ENCODE results near the gene PGBD5.
A peak's percentile ranks its signal among the peaks of the same experiment; 100 is the strongest.

The PGBD5 gene

DNA sequence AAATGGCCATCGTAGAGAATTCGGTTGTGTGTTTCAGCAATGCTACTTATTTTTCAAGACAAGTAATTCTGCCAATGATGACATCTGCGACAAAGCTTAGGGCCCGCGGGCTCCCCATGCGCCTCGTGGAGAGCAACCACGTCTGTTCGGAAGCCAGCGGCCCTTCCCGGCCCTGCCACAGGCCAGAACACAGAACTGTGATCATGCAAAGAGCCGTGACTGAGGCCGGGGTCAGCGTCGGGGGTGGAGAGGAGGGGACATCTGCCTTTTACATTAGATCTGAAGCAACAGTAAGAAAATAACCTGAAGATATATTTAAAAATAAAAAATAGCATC is 103.7 kb downstream of the PGBD5 start:
- no peak for DNase-seq (ENCODE audit: low read depth)

DNA sequence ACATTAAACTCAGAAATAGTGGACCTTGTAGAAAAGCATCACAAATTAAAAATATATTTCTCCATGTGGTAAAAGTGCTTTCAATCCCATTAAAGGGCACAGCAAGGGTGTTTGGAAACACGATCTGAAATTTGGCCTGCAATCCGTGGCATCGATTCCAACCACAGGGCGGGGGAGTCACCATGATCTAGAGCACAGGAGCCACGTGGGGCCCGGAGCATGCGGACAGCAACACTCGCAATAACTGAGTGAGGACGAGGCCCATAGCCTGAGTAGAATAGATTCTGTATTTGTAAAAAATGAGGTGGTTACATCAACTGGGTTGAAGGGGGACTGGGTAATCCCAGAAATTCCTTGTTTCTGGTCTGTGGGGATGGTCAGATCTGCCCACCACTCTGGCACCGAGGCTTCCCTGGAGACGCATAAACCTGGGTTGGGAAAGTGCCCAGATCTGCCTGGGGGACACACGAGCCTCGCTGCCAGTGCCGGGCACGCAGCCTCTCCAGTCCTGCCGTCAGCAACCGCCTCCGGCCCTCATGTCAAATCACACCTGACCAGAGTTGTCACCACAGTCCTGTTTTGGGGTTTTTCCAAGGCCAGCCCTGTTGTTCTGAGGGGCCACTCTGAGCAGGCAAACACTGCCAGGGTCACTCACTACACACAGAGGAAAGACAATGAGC is 104.3 kb downstream of the PGBD5 start:
- DNase-seq (ENCODE audit: low read depth): no peak

DNA sequence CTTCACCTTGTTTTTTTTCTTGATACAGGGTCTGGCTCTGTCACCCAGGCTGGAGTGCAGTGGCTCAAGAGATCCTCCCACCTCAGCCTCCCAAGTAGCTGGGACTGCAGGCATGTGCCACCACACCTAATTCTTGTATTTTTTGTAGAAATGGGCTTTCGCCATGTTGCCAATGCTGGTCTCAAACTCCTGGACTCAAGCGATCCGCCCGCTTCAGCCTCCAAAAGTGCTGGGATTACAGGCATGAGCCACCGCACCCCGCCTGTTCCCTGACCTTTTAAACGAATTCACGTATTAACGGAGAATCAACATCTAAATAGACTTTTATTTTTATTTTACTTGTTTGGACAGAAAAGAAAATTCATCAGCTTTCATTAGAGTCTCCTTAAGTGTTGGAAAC is 104.8 kb downstream of the PGBD5 start:
- no peak for DNase-seq (ENCODE audit: low read depth)

DNA sequence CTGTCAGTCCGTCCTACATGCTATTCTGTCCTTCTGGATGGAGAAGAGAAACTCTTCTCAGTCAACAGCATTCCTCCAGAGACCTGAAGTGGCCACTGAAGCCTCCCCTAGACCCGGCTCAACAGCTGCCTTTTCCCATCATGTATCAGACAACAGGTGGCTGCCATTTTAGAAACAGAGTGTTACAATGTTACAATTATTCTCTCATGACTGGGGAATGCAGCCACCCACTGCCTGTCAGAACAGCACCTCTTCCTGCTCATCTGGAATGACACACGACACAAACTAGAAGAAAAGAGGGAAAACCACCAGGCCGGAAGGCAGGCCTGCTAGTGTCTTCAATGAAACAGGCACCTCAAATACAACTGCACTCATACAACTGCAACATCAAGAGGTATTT is 105.3 kb downstream of the PGBD5 start:
- DNase-seq (ENCODE audit: low read depth): no peak

DNA sequence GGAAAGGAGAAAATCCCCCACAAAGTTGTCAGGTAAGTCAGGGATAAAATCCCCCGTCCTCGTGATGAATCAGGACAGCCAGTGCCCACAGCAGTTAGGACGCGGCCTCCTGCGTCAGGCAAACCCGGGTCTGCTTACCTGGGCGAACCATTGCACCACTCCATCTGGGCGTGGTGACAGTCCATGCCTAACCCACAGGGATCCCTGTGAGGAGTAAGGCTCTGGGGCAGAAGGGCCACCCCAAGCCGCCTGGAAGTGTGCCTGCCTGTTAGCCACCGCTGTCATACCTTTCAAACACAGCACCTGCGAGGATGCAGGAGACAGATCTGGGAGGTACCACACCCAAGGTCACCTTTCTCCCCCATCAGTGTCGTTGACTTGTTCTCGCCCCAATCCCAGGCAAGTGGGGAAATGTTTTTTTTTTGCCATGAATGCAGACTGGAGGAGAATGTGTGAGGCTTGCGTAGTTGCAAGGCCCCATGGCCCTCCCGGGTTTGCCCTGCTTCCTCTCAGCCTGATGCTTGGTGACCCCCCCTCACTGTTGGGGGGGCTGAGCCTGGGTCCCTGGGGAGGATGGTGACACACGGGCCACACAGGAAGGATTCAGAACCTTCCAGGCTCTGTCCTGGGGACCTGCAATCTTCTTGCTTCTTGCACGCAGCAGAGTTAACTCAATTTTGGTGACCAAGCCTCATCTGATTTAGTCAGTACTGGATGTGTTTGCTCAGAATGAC is 107.0 kb downstream of the PGBD5 start:
- DNase-seq (ENCODE audit: low read depth): no peak

DNA sequence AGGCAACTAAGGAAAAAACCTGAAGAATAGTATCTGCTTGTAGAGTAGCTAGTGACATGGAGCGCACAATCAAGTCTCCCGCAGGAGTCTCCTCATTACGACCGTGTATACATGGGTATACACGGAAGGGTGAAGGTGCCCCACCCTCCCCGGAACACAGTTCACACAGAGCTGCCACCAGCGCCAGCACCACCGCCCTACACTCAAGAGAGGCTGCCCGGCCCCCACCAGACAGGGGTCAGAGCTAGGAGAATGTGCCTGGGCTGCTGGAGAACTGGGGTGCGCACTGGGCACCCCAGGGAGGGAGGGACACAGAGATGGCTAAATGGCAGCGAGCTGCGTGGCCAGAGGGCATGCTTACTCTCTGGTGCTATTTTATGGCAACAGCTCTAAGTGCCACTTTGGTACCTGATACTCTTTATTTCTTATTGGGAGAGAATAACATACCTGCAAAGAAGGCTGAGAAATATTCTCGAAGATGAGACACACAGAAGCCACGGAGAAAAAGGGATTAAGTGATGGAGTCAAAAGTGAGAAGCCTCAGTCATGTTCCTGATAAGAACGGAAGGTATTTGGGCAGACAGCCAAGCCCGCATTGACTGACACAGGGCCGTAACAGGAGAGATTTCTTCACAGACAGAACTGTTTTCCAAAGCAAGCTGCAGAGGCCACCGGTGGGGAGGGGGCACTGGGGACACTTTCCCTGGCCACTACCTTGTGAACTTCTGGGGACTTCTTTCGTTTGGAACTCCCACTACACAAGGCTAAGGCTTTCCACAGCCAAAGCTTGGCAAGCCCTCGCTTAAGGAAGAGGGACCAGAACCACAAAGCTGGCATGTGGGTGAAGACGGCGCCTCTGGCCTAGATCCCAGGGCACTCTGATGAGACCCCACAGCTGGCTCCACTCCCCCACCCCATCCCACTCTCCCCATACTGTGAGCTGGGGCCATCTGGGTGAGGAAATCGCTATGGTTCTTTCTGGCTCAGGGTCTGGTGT is 108.0 kb downstream of the PGBD5 start:
- DNase-seq (ENCODE audit: low read depth): no peak

DNA sequence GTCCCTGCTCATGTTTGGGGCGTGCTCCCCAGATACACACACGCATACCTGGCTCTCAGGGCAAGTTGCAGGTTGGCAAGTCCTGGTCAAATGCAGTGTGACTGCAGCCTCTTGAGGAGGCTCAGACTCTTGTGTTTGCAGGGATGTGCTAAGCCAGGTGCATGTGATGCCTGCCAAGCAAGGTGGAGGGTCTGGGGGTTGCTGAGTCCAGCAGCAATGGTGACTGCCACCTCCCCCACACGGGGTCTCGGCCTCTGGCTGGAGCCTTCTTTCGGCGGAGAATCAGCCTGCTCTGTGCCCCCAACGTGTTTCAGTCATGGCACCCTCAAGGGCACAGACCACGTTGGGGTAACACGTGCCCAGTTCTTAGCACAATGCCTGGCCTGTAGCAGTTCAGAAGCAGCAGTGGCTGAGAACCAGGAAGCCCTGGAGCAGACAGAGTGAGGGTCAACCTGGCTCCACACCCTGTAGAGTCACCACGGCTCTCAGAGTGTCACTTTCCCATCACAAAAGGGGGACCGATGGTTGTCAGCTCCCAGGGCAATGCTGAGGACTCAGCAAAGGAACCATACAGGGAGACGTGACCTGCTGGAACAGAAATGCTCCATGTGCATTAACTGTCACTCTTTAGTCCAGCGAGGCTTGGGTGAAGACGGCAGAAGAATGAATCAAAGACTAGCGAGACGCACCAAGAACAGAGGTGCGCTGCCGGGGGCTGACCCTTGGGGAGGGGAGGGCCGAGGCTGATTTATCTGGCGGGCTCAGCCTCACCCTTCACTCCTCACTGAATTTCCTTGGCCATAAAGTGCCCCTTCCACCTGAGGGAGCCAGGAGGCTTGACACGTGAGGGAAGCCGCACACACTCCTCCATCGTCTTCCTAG is 109.0 kb downstream of the PGBD5 start:
- no peak for DNase-seq (ENCODE audit: low read depth)

DNA sequence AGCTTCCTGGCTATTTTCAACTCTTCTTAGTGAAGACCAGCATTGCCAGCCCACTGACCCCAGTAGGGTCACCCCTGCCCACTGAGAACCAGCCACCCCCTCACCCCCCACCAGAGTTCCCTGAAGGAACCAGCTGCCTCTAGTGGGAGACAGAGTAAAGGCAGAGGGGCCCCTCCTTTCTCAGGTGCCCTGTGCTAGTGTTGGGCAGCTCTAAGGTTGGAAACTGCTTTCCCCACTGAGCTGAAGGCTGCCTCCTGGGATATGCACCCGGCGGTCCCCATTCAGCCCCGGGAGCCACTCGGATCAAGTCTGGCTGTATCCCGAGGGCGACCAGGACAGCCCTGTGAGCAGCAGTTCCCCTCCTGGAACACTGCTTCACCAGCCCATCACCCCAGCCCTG is 111.0 kb downstream of the PGBD5 start:
- DNase-seq (ENCODE audit: low read depth): no peak

DNA sequence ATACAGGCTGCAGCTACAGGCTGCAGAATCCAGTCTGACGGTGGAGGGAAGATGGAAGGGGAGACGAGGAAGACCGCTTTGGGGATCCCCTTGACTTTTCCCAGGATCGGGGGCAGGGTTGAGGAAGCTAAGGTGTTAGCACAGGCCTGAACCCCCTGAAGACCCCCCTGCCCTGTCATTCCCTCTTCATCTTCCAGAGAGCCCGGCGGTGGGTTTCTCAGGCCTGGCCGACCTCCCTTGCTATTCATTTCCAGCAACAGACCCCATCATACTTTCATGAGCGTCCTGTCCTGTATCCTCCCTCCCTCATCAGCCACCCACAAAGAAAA is 112.0 kb downstream of the PGBD5 start:
- DNase-seq (ENCODE audit: low read depth): no peak

DNA sequence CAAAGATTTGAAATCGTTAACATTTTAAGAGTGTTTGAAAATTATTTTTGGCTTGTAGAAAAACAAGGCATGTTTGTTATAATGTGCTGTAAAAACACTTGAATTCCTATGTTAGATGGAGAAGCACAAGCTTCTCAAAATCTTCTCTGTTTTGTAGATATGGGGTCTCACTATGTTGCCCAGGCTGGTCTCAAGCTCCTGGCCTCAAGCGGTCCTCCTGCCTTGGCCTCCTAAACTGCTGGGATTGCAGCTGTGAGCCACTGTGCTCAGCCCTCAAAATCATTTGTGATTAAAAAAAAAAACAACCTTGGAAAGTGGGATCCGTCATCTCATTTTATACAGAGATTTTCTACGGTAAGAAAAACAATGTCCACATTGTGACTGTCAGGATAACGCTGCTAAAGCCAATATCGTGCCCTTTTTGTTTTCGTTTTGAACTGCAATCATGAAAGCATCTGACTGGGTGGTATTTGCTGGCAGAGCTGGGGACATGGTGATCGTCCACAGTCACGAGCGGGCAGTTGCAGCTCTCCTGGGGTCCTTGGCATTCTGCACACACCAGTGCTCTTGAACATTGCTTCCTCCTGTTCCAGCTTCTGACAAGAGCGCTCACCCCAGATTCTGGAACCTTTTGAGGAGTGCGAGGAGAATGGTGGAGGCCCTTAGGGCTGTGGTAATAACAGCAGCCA is 112.5 kb downstream of the PGBD5 start:
- DNase-seq (ENCODE audit: low read depth): no peak

DNA sequence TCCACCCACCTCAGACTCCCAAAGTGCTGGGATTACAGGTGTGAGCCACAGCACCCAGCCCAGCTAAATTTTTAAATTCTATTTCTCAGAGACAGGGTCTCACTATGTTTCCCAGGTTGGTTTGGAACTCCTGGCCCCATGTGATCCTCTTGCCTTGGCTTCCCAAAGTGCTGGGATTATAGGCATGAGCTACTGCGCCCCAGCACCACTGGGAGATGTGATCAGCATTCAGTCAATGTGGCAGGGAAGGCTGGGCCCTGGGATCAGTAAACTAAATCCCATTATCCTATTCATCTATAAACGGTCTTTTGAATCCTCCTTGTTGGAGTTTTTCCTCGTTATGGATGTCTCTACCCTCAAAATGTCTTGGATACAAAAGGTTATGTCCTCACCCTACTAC is 113.5 kb downstream of the PGBD5 start:
- DNase-seq (ENCODE audit: low read depth): no peak

DNA sequence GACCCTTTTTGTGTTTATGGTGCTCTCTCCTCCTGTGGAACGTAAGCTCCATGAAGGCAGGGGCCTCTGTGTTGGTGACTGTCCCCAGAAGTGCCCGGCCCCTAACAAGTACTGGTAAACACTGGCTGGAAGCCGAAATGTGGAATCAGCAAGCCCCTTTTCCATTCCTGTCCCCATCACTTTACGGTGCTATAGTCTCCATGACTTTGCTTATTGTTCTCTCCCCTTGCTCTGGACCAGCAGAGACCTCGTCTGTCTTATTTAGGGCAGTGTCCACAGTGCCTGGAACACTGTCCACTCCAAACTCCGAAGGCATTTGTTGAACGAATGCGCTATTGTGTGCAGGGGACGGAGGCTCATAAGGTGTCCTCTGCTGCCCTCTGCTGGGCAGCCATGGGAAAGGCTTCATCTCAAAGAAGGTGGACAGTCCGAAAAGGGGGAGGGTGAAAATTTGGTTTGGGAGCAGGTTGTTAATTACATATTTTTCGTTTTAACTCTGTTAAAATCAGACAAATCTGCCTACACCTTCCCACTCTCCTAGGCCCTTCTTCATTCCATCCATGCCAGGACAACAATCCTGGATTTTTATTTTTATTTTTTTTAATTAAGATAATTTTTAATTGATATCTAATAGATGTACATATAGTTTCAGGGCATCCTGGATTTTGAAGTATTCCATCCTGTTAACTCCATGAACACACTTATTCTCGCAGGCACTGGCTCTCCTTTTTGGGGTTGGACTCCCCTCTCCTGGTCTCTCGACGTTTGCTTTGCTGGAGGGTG is 115.6 kb downstream of the PGBD5 start:
- DNase-seq (ENCODE audit: low read depth): peak; percentile 41

DNA sequence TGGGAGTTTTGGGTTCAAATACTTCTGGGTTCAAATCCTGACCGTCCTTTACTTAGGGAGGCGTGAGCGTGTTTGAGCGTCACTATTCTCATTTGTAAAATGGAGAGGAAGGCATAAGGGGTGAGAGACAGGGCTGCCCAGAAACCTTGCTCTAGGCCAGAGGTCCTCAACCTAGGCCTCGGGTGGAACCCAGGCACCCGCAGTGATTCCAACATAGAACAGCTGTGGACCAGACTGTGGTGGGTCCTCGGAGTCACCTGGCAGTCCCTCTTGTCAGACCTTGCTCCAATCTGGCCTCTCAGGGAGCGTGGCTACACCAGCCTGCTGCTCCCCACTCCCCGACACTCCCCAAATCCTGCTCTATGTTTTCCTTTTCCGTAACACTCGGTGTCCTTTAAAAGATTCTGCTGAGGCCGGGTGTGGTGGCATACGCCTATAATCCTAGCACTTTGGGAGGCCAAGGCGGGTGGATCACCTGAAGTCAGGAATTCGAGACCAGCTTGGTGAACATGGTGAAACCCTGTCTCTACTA is 116.4 kb downstream of the PGBD5 start:
- DNase-seq (ENCODE audit: low read depth): no peak

DNA sequence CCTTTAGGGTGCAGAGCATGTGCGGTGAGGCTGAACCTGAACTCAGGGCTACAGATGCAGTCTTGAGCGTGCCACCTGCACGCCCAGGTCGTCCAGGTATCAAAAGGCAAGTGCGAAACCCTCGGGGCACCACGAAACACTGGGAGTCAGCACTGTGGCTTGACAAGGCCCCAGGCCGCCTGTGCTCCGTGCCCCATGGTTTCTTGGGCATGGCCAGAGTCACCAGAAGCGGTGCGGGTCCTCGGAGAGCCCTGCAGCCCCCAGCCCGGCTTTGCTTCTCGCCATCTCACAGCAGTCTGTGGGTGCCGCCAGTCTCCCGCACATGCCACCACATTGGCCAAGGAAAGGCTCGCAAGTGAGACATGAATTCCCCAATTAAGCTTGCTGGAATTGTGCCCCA is 117.3 kb downstream of the PGBD5 start:
- DNase-seq (ENCODE audit: low read depth): no peak

DNA sequence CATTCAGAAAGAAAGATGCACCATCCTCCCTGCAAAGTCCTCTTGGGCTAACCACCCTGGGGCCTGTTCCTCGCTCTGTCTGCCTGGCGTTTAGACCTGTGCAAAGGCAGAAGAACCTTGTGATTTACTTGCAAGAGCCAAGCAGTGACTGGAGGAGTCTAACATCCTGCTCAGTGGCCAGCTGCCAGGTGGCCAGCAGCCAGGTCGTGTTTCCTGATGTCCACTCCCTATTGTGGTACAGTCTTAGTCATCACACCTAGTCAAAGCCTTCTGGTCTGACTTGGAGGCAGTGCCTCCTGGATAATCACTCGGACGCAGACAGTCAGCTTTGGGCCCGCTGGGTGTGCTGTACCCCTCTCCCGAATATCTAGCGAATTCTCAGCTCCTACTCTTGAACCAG is 118.1 kb downstream of the PGBD5 start:
- DNase-seq (ENCODE audit: low read depth): no peak

DNA sequence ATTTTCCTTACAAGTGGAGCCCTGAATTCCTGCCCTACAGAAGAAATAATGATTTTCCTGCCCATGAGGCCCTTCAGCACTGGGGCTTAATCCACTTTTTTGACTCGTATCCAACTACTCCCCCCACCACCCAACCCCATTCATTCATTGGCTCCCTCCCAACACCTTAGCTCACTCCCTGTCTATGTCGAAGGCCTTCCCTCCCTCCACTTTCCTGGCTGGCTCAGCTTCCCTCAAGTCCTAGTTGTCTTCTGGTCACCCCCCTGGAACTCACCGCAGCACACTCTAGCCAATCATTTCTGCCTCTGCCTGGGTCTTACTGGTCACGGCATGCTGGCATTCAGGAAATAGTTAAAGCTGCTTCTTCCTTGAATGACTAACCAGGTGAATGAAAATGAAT is 118.9 kb downstream of the PGBD5 start:
- no peak for DNase-seq (ENCODE audit: low read depth)

DNA sequence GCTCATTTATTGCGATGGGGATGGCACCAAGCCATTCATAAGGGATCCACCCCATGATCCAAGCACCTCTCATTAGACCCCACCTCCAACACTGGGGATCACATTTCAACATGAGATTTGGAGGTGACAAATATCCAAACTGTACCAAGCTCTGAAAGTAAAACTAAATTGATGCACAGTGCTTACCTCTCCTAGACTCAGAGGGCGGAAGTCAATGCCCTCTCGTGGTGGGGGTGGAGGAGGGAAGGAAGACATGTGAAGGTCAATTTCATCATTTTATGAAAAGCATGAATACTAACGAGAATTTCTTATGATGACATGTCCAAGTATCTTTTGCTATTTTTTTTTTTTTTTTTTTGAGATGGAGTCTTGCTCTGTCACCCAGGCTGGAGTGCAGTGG is 120.0 kb downstream of the PGBD5 start:
- DNase-seq (ENCODE audit: low read depth): no peak

DNA sequence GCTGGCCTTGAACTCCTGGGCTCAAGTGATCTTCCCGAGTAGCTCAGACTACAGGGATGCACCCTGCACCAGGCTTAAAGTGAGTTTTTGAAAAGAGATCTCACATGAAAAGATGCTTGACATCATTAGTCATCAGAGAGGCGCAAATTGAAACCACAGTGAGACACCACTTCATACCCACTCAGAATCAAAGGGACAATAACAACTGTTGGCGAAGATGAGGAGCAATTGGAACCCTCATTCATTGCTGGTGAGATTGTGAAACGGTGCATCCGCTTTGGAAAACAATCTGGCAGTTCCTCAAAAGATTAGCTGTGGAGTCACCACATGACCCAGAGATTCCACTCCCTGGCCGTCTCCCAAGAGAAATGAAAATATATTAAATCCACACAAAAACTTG is 122.3 kb downstream of the PGBD5 start:
- no peak for DNase-seq (ENCODE audit: low read depth)

DNA sequence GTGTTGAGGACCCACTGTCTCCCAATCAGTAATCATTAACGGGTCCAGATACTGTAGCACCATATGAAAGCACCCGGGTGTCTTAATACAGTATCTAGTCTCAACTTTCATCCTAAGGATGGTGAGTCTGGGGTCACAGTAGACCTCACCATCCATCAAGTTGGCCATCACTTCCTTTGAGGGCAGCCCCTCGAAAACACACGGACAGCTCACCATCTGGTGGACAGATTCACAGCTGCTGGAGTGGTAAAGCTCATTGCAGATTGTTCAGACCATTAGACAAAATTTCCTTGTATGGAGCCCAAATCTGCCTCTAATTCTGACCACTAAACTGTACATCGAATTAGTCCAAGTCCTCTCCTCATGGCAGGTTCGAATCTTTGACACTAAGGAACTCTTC is 123.1 kb downstream of the PGBD5 start:
- DNase-seq (ENCODE audit: low read depth): no peak

DNA sequence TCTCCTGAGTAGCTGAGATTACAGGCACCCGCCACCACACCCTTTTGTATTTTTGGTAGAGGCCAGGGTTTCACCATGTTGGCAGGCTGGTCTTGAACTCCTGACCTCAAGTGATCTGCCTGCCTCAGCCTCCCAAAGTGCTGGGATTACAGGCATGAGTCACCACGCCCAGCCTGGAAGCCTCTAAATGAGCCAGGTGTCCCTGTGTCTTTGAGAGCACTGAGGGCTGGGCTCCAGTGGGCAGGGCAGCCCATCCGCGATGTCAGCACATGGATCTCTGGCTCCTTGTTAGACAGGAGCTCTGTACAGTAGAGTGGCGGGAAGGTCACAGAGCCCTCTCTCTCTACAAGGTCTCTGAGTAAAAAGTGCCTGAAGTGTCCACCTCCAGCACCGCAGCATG is 124.3 kb downstream of the PGBD5 start:
- no peak for DNase-seq (ENCODE audit: low read depth)

Data from stimulated activated CD4-positive, alpha-beta T cell treated with anti-CD3 and anti-CD28 coated beads, Interleukin-2, amount 100 ng/mL, for 4 hours (primary cell).